Hepatocyte (in vitro differentiated cells): ENCODE data around the gene CD4. TPM values are rescaled to one million over a fixed set of nuclear protein-coding genes. Genes with fewer than 3 reads are reported as not detected.

Source experiments
- DNase-seq: peaks from one replicate; pipeline ENCODE4 v3.0.0-alpha.2; 2016; ENCODE audit warnings: low spot score
- H2AFZ ChIP-seq: fragments of 200-600 bp; sonication (generic); 2 replicates; pipeline ENCODE4 v1.6.0; 2016; ENCODE audit warnings: antibody characterized with exemption, mild to moderate bottlenecking
- H3K27ac ChIP-seq: fragments of 200-600 bp; sonication (generic); 2 replicates; pipeline ENCODE4 v1.5.1; 2016; ENCODE audit warnings: mild to moderate bottlenecking
- H3K27me3 ChIP-seq: fragments of 200-600 bp; sonication (generic); 2 replicates; pipeline ENCODE4 v1.6.1; 2016
- H3K36me3 ChIP-seq: fragments of 200-600 bp; sonication (generic); replicated peaks from 2 replicates; pipeline ENCODE4 v1.5.1; 2016; ENCODE audit warnings: low read depth; ENCODE audit not compliant: insufficient read depth
- H3K4me1 ChIP-seq: fragments of 200-600 bp; sonication (generic); 2 replicates; pipeline ENCODE4 v1.5.1; 2016; ENCODE audit warnings: mild to moderate bottlenecking, moderate library complexity; ENCODE audit not compliant: insufficient read depth
- H3K4me2 ChIP-seq: fragments of 200-600 bp; sonication (generic); 2 replicates; pipeline ENCODE4 v1.6.0; 2016
- H3K4me3 ChIP-seq: fragments of 200-600 bp; sonication (generic); 2 replicates; pipeline ENCODE4 v1.5.1; 2016; ENCODE audit warnings: mild to moderate bottlenecking
- H3K79me2 ChIP-seq: fragments of 200-600 bp; sonication (generic); 2 replicates; pipeline ENCODE4 v1.6.0; 2017; ENCODE audit warnings: mild to moderate bottlenecking
- H3K9me2 ChIP-seq: fragments of 200-600 bp; sonication (generic); replicated peaks from 2 replicates; pipeline ENCODE4 v1.6.0; 2017; ENCODE audit warnings: mild to moderate bottlenecking; ENCODE audit not compliant: insufficient read depth
- H3K9me3 ChIP-seq: fragments of 200-600 bp; sonication (generic); 2 replicates; pipeline ENCODE4 v1.5.1; 2016; ENCODE audit warnings: low read depth, mild to moderate bottlenecking
- H4K20me1 ChIP-seq: fragments of 200-600 bp; sonication (generic); 2 replicates; pipeline ENCODE4 v1.6.0; 2016; ENCODE audit warnings: mild to moderate bottlenecking; ENCODE audit not compliant: insufficient read depth, poor library complexity, severe bottlenecking
- EZH2 ChIP-seq: fragments of 200-600 bp; sonication (generic); IDR thresholded peaks from 2 replicates; pipeline ENCODE4 v1.6.1; 2016; ENCODE audit warnings: antibody characterized with exemption, mild to moderate bottlenecking, borderline replicate concordance
- EZH2phosphoT487 ChIP-seq: fragments of 200-600 bp; sonication (generic); IDR thresholded peaks from one replicate; pipeline ENCODE4 v1.6.1; 2018; ENCODE audit warnings: antibody characterized with exemption, mild to moderate bottlenecking, low read depth, moderate library complexity; ENCODE audit not compliant: unreplicated experiment, severe bottlenecking
- WGBS: methylation state at CpG from one replicate; pipeline ENCODE4 v1.1.6; 2016; ENCODE audit warnings: low lambda C conversion rate; ENCODE audit errors: missing lambda C conversion rate; 5-methylcytosine and 5-hydroxymethylcytosine counted together
- polyA plus RNA-seq: library from polyadenylated mRNA; unstranded; fragments of >200 nt; fragmentation: Nextera tagmentation; extraction: Ambion mirVana; gene quantifications from 2 replicates; pipeline ENCODE4 v1.2.1, GENCODE V29; 2016
- total RNA-seq: library from RNA; depleted of rRNA; stranded (reverse); fragments of >200 nt; gene quantifications from 2 replicates; pipeline ENCODE4 v1.2.3, GENCODE V29; 2014
- TF ChIP-seq, protein P1 (sequence below): fragments of 200-600 bp; sonication (generic); IDR thresholded peaks from 2 replicates; pipeline ENCODE4 v1.5.1; 2016; ENCODE audit warnings: antibody characterized with exemption, mild to moderate bottlenecking; ENCODE audit not compliant: poor library complexity

CD4 gene
- total and polyA plus RNA-seq, 2 experiments from 2014 or later = 2.7 to 6.4 TPM

DNA sequence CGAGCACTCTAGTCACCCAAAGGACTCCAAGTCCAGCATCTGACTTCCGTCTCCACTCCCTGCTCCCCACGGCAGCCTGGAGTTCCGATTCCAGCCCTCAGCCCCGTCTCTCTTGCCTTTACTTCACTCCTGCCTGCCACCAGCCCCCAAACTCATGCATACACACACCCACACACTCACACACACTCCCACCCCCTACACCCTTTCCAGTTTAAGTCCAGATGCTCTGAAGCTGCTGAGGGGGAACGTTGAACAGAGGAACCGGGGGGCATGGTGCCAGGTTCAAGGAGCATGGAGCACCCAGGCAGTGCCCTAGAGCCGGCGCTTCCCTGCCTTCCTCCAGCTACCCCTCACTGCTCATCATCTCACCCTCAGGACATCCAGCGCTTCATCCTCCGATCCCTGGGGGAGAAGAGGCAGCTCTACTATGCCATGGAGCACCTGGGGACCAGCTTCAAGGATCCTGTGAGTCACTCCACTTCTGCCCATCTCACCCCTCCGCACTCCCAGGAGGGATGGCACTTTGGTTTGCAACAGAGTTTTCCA lies 42.2 kb downstream of the CD4 start:
- Histone ChIP-seq H3K36me3 (no peaks in the 10 kb centered on the region), H3K79me2 (peaks cover 6% of the 10 kb centered on the region), H2AFZ (no peak overlapping the region), H4K20me1 (no peaks in the 10 kb centered on the region), H3K27me3 (no peaks in the 10 kb centered on the region), H3K9me3 (no peaks in the 10 kb centered on the region), H3K4me1 (peaks cover 3% of the 10 kb centered on the region), H3K27ac (no peak overlapping the region), H3K9me2 (no peaks in the 10 kb centered on the region), H3K4me2 (no peak overlapping the region), H3K4me3 (no peak overlapping the region)
- no peak for TF ChIP-seq EZH2phosphoT487
- no peak for DNase-seq
- WGBS = 93% methylated on average over 12 of the region's 12 CpGs

DNA sequence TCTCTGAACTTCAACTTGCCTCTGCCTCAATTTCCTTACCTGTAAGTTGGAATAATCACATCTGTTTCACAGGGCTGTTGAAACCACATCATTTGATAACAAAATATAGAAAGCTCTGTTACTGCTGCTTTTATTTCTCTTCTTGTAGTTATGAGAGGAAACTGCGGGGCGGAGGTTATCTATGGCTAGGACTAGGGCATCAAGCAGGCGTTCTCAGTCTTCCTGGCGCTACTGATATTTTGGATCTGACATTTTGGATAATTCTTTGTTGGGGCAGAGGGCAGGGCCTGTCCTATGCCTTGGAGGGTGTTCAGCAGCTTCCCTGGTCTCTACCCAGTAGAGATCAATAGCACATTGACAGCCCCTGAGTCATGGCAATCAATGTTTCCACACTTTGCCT lies 42.8 kb downstream of the CD4 start:
- H3K4me1 ChIP-seq = peaks cover 2% of the 10 kb centered on the region
- 95% methylated on average over 4 of the region's 4 CpGs for whole genome bisulfite sequencing
- no peaks in the 10 kb centered on the region for H3K36me3 ChIP-seq
- no peaks in the 10 kb centered on the region for H4K20me1 ChIP-seq
- no peak overlapping the region for H3K27ac ChIP-seq
- no peak overlapping the region for H3K4me2 ChIP-seq
- no peaks in the 10 kb centered on the region for H3K9me3 ChIP-seq
- no peak for TF ChIP-seq EZH2
- TF ChIP-seq, protein P1, sequence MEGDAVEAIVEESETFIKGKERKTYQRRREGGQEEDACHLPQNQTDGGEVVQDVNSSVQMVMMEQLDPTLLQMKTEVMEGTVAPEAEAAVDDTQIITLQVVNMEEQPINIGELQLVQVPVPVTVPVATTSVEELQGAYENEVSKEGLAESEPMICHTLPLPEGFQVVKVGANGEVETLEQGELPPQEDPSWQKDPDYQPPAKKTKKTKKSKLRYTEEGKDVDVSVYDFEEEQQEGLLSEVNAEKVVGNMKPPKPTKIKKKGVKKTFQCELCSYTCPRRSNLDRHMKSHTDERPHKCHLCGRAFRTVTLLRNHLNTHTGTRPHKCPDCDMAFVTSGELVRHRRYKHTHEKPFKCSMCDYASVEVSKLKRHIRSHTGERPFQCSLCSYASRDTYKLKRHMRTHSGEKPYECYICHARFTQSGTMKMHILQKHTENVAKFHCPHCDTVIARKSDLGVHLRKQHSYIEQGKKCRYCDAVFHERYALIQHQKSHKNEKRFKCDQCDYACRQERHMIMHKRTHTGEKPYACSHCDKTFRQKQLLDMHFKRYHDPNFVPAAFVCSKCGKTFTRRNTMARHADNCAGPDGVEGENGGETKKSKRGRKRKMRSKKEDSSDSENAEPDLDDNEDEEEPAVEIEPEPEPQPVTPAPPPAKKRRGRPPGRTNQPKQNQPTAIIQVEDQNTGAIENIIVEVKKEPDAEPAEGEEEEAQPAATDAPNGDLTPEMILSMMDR = no peak
- TF ChIP-seq EZH2phosphoT487 = no peak
- peaks cover 6% of the 10 kb centered on the region for H3K79me2 ChIP-seq
- no peaks in the 10 kb centered on the region for H3K27me3 ChIP-seq
- H2AFZ ChIP-seq = no peak overlapping the region
- no peak overlapping the region for H3K4me3 ChIP-seq
- H3K9me2 ChIP-seq = no peaks in the 10 kb centered on the region
- no peak for DNase-seq

DNA sequence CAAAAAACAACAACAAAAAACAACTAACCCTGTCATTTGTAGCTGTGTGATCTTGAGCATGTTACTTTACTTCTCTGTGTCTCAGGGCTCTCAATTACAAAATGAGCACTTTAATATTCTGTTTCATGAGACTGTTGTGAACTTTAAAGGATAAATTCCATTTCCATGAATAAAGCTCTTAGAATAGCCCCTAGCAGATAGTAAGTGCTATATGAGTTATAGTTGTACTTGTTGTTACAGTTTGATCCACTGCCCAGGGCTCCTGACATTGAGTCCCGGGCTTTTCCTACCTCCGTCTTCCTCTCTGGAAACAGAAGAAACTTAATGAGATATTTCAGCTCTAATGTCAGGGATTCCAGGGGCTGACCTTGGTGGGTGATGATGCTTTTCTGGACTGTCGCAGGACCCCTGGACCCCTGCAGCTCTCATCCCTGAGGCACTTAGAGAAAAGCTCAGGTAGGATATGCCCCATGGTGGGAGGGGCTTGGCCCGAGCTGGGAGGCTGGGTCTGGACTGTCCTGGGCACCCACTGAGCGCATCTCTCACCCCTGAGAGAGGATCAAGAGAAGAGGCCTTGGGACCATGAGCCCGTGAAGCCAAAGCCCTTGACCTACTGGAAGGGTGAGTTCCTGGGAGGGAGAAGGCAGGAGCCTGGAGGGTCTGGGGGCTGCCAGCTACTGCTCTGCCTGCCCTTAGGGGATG lies 44.0 kb downstream of the CD4 start:
- Histone ChIP-seq H3K79me2 (peaks cover 6% of the 10 kb centered on the region), H3K9me2 (no peaks in the 10 kb centered on the region), H3K4me1 (no peaks in the 10 kb centered on the region), H3K27me3 (no peaks in the 10 kb centered on the region), H3K4me3 (no peak overlapping the region), H3K27ac (no peak overlapping the region), H3K9me3 (no peaks in the 10 kb centered on the region), H3K36me3 (no peaks in the 10 kb centered on the region), H4K20me1 (no peaks in the 10 kb centered on the region), H3K4me2 (no peak overlapping the region), H2AFZ (no peak overlapping the region)
- no peak for DNase-seq
- TF ChIP-seq EZH2 (no peak), EZH2phosphoT487 (no peak)
- TF ChIP-seq, protein P1 = no peak
- WGBS = 90% methylated on average over 6 of the region's 6 CpGs

DNA sequence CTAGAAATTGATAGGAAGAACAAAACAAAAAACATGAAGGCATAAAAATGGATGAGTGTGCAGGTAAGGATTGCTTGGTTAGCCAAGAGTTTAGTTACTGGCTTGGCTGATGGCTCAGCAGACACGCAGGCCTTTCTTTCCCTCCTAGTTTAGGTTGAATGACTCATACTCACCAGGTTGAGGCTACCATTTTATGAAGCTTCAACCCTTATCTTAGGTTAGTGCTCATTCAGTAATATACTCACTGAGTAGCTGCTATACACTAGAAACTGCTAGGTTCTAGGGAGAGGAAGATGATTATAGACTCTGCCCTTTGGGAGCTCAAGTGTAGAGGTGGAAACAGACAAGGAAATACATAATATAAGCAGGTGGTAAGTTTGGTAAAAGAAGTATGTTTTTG lies 44.9 kb downstream of the CD4 start:
- no peak for DNase-seq
- Histone ChIP-seq H3K79me2 (no peaks in the 10 kb centered on the region), H3K4me3 (no peak overlapping the region), H3K36me3 (no peaks in the 10 kb centered on the region), H4K20me1 (no peaks in the 10 kb centered on the region), H3K9me3 (no peaks in the 10 kb centered on the region), H2AFZ (no peak overlapping the region), H3K9me2 (no peaks in the 10 kb centered on the region), H3K27ac (peak overlapping the region; percentile 55), H3K27me3 (no peaks in the 10 kb centered on the region), H3K4me2 (no peak overlapping the region), H3K4me1 (no peaks in the 10 kb centered on the region)
- 87% methylated on average over 1 of the region's 1 CpG for WGBS
- TF ChIP-seq, protein P1 = no peak
- no peak for TF ChIP-seq EZH2
- TF ChIP-seq EZH2phosphoT487 = no peak
